Measurements from ENCODE around the gene UGT3A1. TPM values are rescaled to one million over a fixed set of nuclear protein-coding genes. Genes with fewer than 3 reads are reported as not detected.
"Not testable (repeated sequence)": the region's sequence is repeated elsewhere in the genome, so short reads cannot be mapped to it uniquely, and the experiment has no call there.

Gene UGT3A1
- total RNA-seq, 1 experiment from 2014 or later, result 2.1 TPM

GRCh38 chr5:36026706-36027465 lies 35.7 kb upstream of the UGT3A1 start:
- H3K27me3 Mint-ChIP-seq (ENCODE audit: low read depth), result peaks cover 7% of the 10 kb centered on the region
- TF ChIP-seq RELA (CRISPR knock-in tag; IDR thresholded peaks at IDR 0.05; ENCODE audit: borderline replicate concordance) (no peak), IRF1 (CRISPR knock-in tag; IDR thresholded peaks at IDR 0.05) (no peak), ZBTB21 (CRISPR knock-in tag; IDR thresholded peaks at IDR 0.05; ENCODE audit: borderline replicate concordance) (no peak), ERG (CRISPR knock-in tag; IDR thresholded peaks at IDR 0.05) (no peak), EMX1 (CRISPR knock-in tag; IDR thresholded peaks at IDR 0.05) (no peak), E2F1 (CRISPR knock-in tag; IDR thresholded peaks at IDR 0.05) (no peak), AFF4 (CRISPR knock-in tag; IDR thresholded peaks at IDR 0.05; ENCODE audit: borderline replicate concordance) (no peak), TP53 (CRISPR knock-in tag; IDR thresholded peaks at IDR 0.05) (no peak), CREB1 (CRISPR knock-in tag; IDR thresholded peaks at IDR 0.05) (no peak), GTF2I (CRISPR knock-in tag; conservative IDR thresholded peaks at IDR 0.05) (no peak), ZNF671 (CRISPR knock-in tag; IDR thresholded peaks at IDR 0.05) (no peak), NR3C1 (CRISPR knock-in tag; conservative IDR thresholded peaks at IDR 0.05; ENCODE audit: low read depth) (no peak), NR1H2 (CRISPR knock-in tag; IDR thresholded peaks at IDR 0.05) (no peak), ZNF232 (CRISPR knock-in tag; IDR thresholded peaks at IDR 0.05) (no peak)
- TF ChIP-seq, protein P1, sequence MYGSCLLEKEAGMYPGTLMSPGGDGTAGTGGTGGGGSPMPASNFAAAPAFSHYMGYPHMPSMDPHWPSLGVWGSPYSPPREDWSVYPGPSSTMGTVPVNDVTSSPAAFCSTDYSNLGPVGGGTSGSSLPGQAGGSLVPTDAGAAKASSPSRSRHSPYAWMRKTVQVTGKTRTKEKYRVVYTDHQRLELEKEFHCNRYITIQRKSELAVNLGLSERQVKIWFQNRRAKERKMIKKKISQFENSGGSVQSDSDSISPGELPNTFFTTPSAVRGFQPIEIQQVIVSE (CRISPR knock-in tag; IDR thresholded peaks at IDR 0.05; ENCODE audit: borderline replicate concordance), result no peak
- ChIA-PET CTCF (no interaction called here), POLR2A (no interaction called here)
- H3K4me1 Mint-ChIP-seq, result peaks cover 4% of the 10 kb centered on the region; the same call in 1 of the 2 replicates
- no peak for ATAC-seq
- H3K9me3 Mint-ChIP-seq, result peaks cover 53% of the 10 kb centered on the region
- peaks cover 9% of the 10 kb centered on the region for H3K36me3 Mint-ChIP-seq
- no peak for DNase-seq (ENCODE audit: low spot score)
- no peak overlapping the region for H3K27ac Mint-ChIP-seq
- no peak overlapping the region for H3K4me3 Mint-ChIP-seq

DNA sequence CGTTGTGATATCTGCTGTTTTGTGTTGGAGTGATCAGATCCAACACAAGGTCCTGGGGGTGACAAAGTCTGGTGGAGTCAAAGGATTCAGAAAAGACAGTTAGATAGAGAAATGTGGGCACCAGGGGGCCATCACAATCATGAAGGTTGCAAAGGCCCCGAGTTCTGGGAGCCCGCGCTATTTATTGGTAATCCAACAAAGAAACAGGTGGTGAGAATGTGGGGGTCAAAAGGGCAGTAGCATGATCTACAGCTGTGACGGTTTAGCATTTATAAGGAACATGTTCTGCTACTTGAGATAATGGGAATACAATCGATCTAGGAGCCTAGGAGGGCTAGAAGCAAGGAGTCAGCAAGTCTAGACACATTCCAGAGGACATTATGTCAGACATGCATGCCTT lies 31.1 kb upstream of the UGT3A1 start:
- H3K36me3 Mint-ChIP-seq, result peaks cover 14% of the 10 kb centered on the region
- H3K27me3 Mint-ChIP-seq (ENCODE audit: low read depth), result peaks cover 17% of the 10 kb centered on the region
- CTCF ChIA-PET; POLR2A ChIA-PET; DNase-seq (ENCODE audit: low spot score); H3K27ac Mint-ChIP-seq; ATAC-seq; H3K4me1 Mint-ChIP-seq; H3K4me3 Mint-ChIP-seq: not testable (repeated sequence)
- peaks cover 83% of the 10 kb centered on the region for H3K9me3 Mint-ChIP-seq

DNA sequence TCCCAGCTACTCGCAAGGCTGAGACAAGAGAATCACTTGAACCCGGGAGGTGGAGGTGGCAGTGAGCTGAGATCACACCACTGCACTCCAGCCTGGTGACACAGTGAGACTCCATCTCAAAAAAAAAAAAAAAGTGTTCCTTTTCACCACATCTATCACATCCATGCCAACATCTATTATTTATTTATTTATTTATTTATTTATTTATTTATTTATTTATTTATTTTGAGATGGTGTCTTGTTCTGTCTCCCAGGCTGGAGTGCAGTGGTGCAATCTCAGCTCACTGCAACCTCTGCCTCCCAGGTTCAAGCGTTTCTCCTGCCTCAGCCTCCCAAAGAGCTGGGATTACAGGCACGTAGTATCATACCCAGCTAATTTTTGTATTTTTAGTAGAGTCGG lies 28.4 kb upstream of the UGT3A1 start:
- POLR2A ChIA-PET; H3K4me1 Mint-ChIP-seq; DNase-seq (ENCODE audit: low spot score); H3K4me3 Mint-ChIP-seq; ATAC-seq; H3K27ac Mint-ChIP-seq: not testable (repeated sequence)
- H3K9me3 Mint-ChIP-seq, result peaks cover 87% of the 10 kb centered on the region
- peaks cover 15% of the 10 kb centered on the region for H3K27me3 Mint-ChIP-seq (ENCODE audit: low read depth)
- H3K36me3 Mint-ChIP-seq, result peaks cover 20% of the 10 kb centered on the region
- CTCF ChIA-PET, result interaction anchor here (0.7 kb wide), 1 partner anchor 66 kb away, joined by 3 read pairs; no protein-coding TSS in a partner anchor

Data from WTC11 (cell line).